HEK293 (cell line): ENCODE data around the gene MDFI.

Experiments used
- CTCF ChIA-PET: fragments of 350-600 bp; formaldehyde crosslinking; extraction: SDS; loops from one replicate; lab custom pipeline; 2021; ENCODE audit warnings: antibody characterized with exemption; lab: Yijun Ruan, JAX
- POLR2A ChIA-PET: fragments of 300-600 bp; formaldehyde crosslinking; extraction: SDS; loops from one replicate; lab custom pipeline; 2020; ENCODE audit warnings: antibody characterized with exemption, inconsistent platforms; lab: Yijun Ruan, JAX
- H3K27ac ChIP-seq: fragments of 200-500 bp; sonication (Bioruptor generic); 2 replicates; pipeline ENCODE4 v1.5.1; 2014; ENCODE audit warnings: low read depth, low read length, control low read depth, inconsistent platforms; ENCODE audit errors: extremely low read depth
- H3K36me3 ChIP-seq, 2 experiments: fragments of 200-500 bp in 1 of 2; sonication (Bioruptor generic) in 1 of 2; 1 replicate in 1 of 2; 2 replicates in 1 of 2; pipeline ENCODE4 v1.5.1; 2014 to 2017; ENCODE audit warnings: inconsistent platforms in 2 of 2, low read length in 2 of 2; ENCODE audit not compliant: control insufficient read depth in 2 of 2, insufficient read depth in 1 of 2
- H3K4me1 ChIP-seq: fragments of 200-500 bp; sonication (Bioruptor generic); 2 replicates; pipeline ENCODE4 v1.5.1; 2014; ENCODE audit warnings: mild to moderate bottlenecking, low read length, inconsistent platforms; ENCODE audit not compliant: control insufficient read depth, insufficient read depth
- H3K4me3 ChIP-seq: 2 replicates; pipeline ENCODE4 v1.5.1; 2011; ENCODE audit warnings: low read depth, mild to moderate bottlenecking, control low read depth, low read length, moderate library complexity
- H3K9me3 ChIP-seq: fragments of 200-500 bp; sonication (Bioruptor generic); 2 replicates; pipeline ENCODE4 v1.5.1; 2014; ENCODE audit warnings: low read depth, low read length, inconsistent platforms; ENCODE audit not compliant: control insufficient read depth, insufficient read depth
- GLIS1 ChIP-seq: fragments of 450-650 bp; formaldehyde crosslinking; IDR thresholded peaks from 2 replicates; pipeline ENCODE4 v1.5.1; 2016; ENCODE audit warnings: missing biosample characterization, missing genetic modification characterization
- HIC1 ChIP-seq: fragments of 450-650 bp; formaldehyde crosslinking; IDR thresholded peaks from 2 replicates; pipeline ENCODE4 v1.5.1; 2016; ENCODE audit warnings: missing biosample characterization, missing genetic modification characterization
- IKZF3 ChIP-seq: fragments of 450-650 bp; IDR thresholded peaks from 2 replicates; pipeline ENCODE4 v1.5.0; 2018; ENCODE audit warnings: missing biosample characterization, mild to moderate bottlenecking, missing genetic modification characterization, moderate library complexity
- PBX3 ChIP-seq: sonication (generic); formaldehyde crosslinking; IDR thresholded peaks from 2 replicates; pipeline ENCODE4 v1.8.1; 2022; ENCODE audit warnings: mild to moderate bottlenecking, moderate library complexity, missing genetic modification reagents
- PRDM4 ChIP-seq: fragments of 450-650 bp; formaldehyde crosslinking; IDR thresholded peaks from 2 replicates; pipeline ENCODE4 v1.5.1; 2017; ENCODE audit warnings: missing biosample characterization, missing genetic modification characterization
- RBAK ChIP-seq: fragments of 450-650 bp; formaldehyde crosslinking; IDR thresholded peaks from 2 replicates; pipeline ENCODE4 v1.5.1; 2016; ENCODE audit warnings: missing biosample characterization, missing genetic modification characterization
- ZBTB26 ChIP-seq: fragments of 450-650 bp; formaldehyde crosslinking; optimal IDR thresholded peaks from 2 replicates; pipeline ENCODE3; 2016; ENCODE audit warnings: missing biosample characterization, mild to moderate bottlenecking, missing genetic modification characterization
- ZBTB7A ChIP-seq: fragments of 450-650 bp; formaldehyde crosslinking; IDR thresholded peaks from 2 replicates; pipeline ENCODE4 v1.5.1; 2016; ENCODE audit warnings: low read depth, missing biosample characterization, missing genetic modification characterization
- ZFP37 ChIP-seq: fragments of 450-650 bp; formaldehyde crosslinking; IDR thresholded peaks from 2 replicates; pipeline ENCODE4 v1.5.1; 2016; ENCODE audit warnings: missing biosample characterization, missing genetic modification characterization
- ZIC2 ChIP-seq: fragments of 450-650 bp; formaldehyde crosslinking; IDR thresholded peaks from 2 replicates; pipeline ENCODE4 v1.5.1; 2016; ENCODE audit warnings: missing biosample characterization, missing genetic modification characterization
- ZNF175 ChIP-seq: fragments of 450-650 bp; formaldehyde crosslinking; IDR thresholded peaks from 2 replicates; pipeline ENCODE4 v1.5.1; 2016; ENCODE audit warnings: missing biosample characterization, missing genetic modification characterization
- ZNF239 ChIP-seq: fragments of 450-650 bp; formaldehyde crosslinking; IDR thresholded peaks from 2 replicates; pipeline ENCODE4 v1.5.1; 2016; ENCODE audit warnings: missing biosample characterization, missing genetic modification characterization
- ZNF311 ChIP-seq: fragments of 450-650 bp; formaldehyde crosslinking; IDR thresholded peaks from 2 replicates; pipeline ENCODE4 v1.5.1; 2017; ENCODE audit warnings: missing biosample characterization, missing genetic modification characterization, borderline replicate concordance
- ZNF513 ChIP-seq: fragments of 450-650 bp; IDR thresholded peaks from 2 replicates; pipeline ENCODE4 v1.5.1; 2018; ENCODE audit warnings: missing biosample characterization, missing genetic modification characterization

MDFI gene

GRCh38 chr6:41607736-41608135 is 30.5 kb upstream of the MDFI start:
- Histone ChIP-seq H3K27ac (no peak overlapping the region), H3K4me1 (no peaks in the 10 kb centered on the region), H3K9me3 (no peaks in the 10 kb centered on the region), H3K4me3 (no peak overlapping the region), H3K36me3 (no peaks in the 10 kb centered on the region)
- POLR2A ChIA-PET, result no interaction called here
- CTCF ChIA-PET, result interaction anchor here (0.8 to 9.8 kb wide), 4 partner anchors 15 to 240 kb away, joined by 3 to 195 read pairs (median 21); no protein-coding TSS in a partner anchor
- TF ChIP-seq ZNF513 (tag by site-specific recombination) (no peak), GLIS1 (peak; percentile 23; the same call in 1 of the 2 replicates), ZIC2 (tag by site-specific recombination) (peak; percentile 15; the same call in 1 of the 2 replicates)

GRCh38 chr6:41608443-41609151 is 29.7 kb upstream of the MDFI start:
- no peaks in the 10 kb centered on the region for H3K36me3 ChIP-seq
- POLR2A ChIA-PET, result interaction anchor here (0.7 kb wide), 1 partner anchor 425 kb away, joined by 3 read pairs; no protein-coding TSS in a partner anchor
- peak; percentile 37 for TF ChIP-seq ZIC2 (tag by site-specific recombination)
- TF ChIP-seq ZNF175, result no peak
- TF ChIP-seq ZNF239 (tag by site-specific recombination), result no peak
- no peak for TF ChIP-seq HIC1 (tag by site-specific recombination)
- no peak for TF ChIP-seq PBX3 (CRISPR knock-in tag)
- peak; percentile 94 for TF ChIP-seq PRDM4
- TF ChIP-seq ZFP37 (tag by site-specific recombination), result no peak
- no peak for TF ChIP-seq ZBTB7A
- no peak for TF ChIP-seq ZBTB26 (tag by site-specific recombination)
- TF ChIP-seq IKZF3 (tag by site-specific recombination), result no peak
- TF ChIP-seq RBAK, result no peak
- TF ChIP-seq ZNF311, result no peak
- no peak overlapping the region for H3K4me3 ChIP-seq
- no peaks in the 10 kb centered on the region for H3K9me3 ChIP-seq
- no peak overlapping the region for H3K27ac ChIP-seq
- CTCF ChIA-PET, result interaction anchor here (0.6 to 4.5 kb wide), 4 partner anchors 15 to 490 kb away, joined by 3 to 29 read pairs (median 10); no protein-coding TSS in a partner anchor
- H3K4me1 ChIP-seq, result no peaks in the 10 kb centered on the region
